Heart right ventricle (tissue), 16 donors: ENCODE data around the gene SH3BP4. TPM values are rescaled to one million over a fixed set of nuclear protein-coding genes. Genes with fewer than 3 reads are reported as not detected.

Experiments used
- ATAC-seq, 8 donors: fragments of 200-7000 bp; cut with Tn5 transposase; one replicate each; pipeline ENCODE4 v1.9.1; 2020; ENCODE audit warnings: mild to moderate bottlenecking in 8 of 8, moderate library complexity in 8 of 8, moderate number of reproducible peaks in 1 of 8
- DNase-seq, 2 donors: peaks; one replicate each; pipeline ENCODE4 v3.0.0-alpha.2; 2020
- H3K27ac ChIP-seq, 10 donors: fragments of 200-600 bp; sonication (generic) in 2 of 10; one replicate each; pipeline versions ENCODE4 v1.5.0 to v1.8.0; 2020 to 2022; ENCODE audit warnings: mild to moderate bottlenecking in 3 of 10
- H3K27me3 ChIP-seq, 7 donors: fragments of 200-600 bp; one replicate each; pipeline ENCODE4 v1.8.0; 2021 to 2022; ENCODE audit warnings: mild to moderate bottlenecking in 2 of 7
- H3K36me3 ChIP-seq, 9 donors: fragments of 200-600 bp; sonication (generic) in 1 of 9; one replicate each; pipeline versions ENCODE4 v1.5.0 to v1.8.0; 2020 to 2022; ENCODE audit warnings: mild to moderate bottlenecking in 2 of 9
- H3K4me1 ChIP-seq, 9 donors: fragments of 200-600 bp; sonication (generic) in 1 of 9; one replicate each; pipeline versions ENCODE4 v1.5.0 to v1.8.0; 2020 to 2022; ENCODE audit warnings: mild to moderate bottlenecking in 4 of 9
- H3K4me3 ChIP-seq, 10 donors: fragments of 200-600 bp; sonication (generic) in 2 of 10; one replicate each; pipeline versions ENCODE4 v1.5.0 to v1.8.0; 2020 to 2022; ENCODE audit warnings: mild to moderate bottlenecking in 7 of 10, moderate library complexity in 2 of 10
- H3K9me3 ChIP-seq, 11 donors: fragments of 200-600 bp in 10 of 11; sonication (generic) in 2 of 11; one replicate each; pipeline versions ENCODE4 v1.5.0 to v1.8.0; 2013 to 2022; ENCODE audit warnings: mild to moderate bottlenecking in 2 of 11, control low read depth in 1 of 11, moderate library complexity in 1 of 11
- WGBS, 2 donors: extraction: QIAGEN DNeasy Blood & Tissue Kit; methylation state at CpG; one replicate each; pipeline ENCODE4 v1.1.7; 2013; ENCODE audit warnings: inconsistent platforms in 1 of 2; 5-methylcytosine and 5-hydroxymethylcytosine counted together
- intact Hi-C, 10 donors: fragments of 100-400 bp; cut with DNase I; formaldehyde crosslinking; loops; one replicate each; pipeline versions ENCODE4 v1.11.1 to v1.14.2; 2022
- long read RNA-seq, 3 donors: library from polyadenylated mRNA; unstranded; transcript quantifications; one replicate each; pipeline ENCODE4 v2.0.0, GENCODE V29; 2020 to 2021
- polyA plus RNA-seq, 2 donors: library from polyadenylated mRNA; stranded (reverse); fragments of 200-250 nt; gene quantifications; one replicate each; pipeline ENCODE4 v1.2.3, GENCODE V29; 2013
- total RNA-seq, 10 donors: library from RNA; stranded (reverse); fragmentation: NEBNext Ultra II Directional in 3 of 10; extraction: Animal tissue kit (Norgen Biotek cat#: 25700) in 3 of 10; gene quantifications; one replicate each; pipeline versions ENCODE4 v1.2.1 to v1.2.4, GENCODE V29; 2021 to 2023
- TF ChIP-seq, protein P1 (sequence below), 9 donors: fragments of 200-600 bp; sonication (generic) in 2 of 9; IDR thresholded peaks; one replicate each; pipeline versions ENCODE4 v1.5.0 to v1.8.0; 2021 to 2022; ENCODE audit warnings: antibody characterized with exemption in 9 of 9, mild to moderate bottlenecking in 5 of 9, moderate library complexity in 1 of 9
- donor health status: Arrhythmogenic right ventricular cardiomyopathy.
- donor health status: ischemic (EF 13 %, LVEDD 7.1; RV severe dilation, severe dysfunction).
- donor health status: healthy with polysubstance abuse.
- donor health status: DM: no; HTN: yes; CAD: no.
- donor health status: DM: no; HTN: no; CAD: no.
- donor health status: ischemic (EF 25% LVEDD 6.9; RV normal size, moderate dysfunction).
- donor health status: ischemic (EF 25% LVEDD 5.7; RV mildly dilated, moderate dysfunction).
- donor health status: healthy.
- donor health status: DM: yes; HTN: yes; CAD: no.
- donor health status: Ischemic cardiomyopathy.
- donor health status: ischemic (EF 35%, LVEDD 5.7; RV mildly dilated, moderate dysfunction).
- donor health status: nonischemic (EF 11% LVEDD 7.7; RV severe dilation, severe dysfunction).
- donor health status: DM: yes; HTN: yes; CAD: no.
- donor health status: PGD.
- donor health status: ischemic (EF 29% LVEDD 5.4; RV normal size, mild dysfunction).
- donor health status: nonischemic (EF 23%, LVEDD 6.1; RV moderate dilation, normal function).

Gene SH3BP4, protein sequence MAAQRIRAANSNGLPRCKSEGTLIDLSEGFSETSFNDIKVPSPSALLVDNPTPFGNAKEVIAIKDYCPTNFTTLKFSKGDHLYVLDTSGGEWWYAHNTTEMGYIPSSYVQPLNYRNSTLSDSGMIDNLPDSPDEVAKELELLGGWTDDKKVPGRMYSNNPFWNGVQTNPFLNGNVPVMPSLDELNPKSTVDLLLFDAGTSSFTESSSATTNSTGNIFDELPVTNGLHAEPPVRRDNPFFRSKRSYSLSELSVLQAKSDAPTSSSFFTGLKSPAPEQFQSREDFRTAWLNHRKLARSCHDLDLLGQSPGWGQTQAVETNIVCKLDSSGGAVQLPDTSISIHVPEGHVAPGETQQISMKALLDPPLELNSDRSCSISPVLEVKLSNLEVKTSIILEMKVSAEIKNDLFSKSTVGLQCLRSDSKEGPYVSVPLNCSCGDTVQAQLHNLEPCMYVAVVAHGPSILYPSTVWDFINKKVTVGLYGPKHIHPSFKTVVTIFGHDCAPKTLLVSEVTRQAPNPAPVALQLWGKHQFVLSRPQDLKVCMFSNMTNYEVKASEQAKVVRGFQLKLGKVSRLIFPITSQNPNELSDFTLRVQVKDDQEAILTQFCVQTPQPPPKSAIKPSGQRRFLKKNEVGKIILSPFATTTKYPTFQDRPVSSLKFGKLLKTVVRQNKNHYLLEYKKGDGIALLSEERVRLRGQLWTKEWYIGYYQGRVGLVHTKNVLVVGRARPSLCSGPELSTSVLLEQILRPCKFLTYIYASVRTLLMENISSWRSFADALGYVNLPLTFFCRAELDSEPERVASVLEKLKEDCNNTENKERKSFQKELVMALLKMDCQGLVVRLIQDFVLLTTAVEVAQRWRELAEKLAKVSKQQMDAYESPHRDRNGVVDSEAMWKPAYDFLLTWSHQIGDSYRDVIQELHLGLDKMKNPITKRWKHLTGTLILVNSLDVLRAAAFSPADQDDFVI
- 10 to 100 TPM in 6 of 10 donors, 1 to 10 TPM in 4; 6.3 to 14.2 (median 10.8) TPM for total RNA-seq
- polyA plus RNA-seq, result 10 to 100 TPM in 1 of 2 donors, 1 to 10 TPM in 1; 8.7 to 15.3 TPM
- long read RNA-seq, donor 1, full-length matches to known transcripts, result 1 of 9 reads
- long read RNA-seq, donor 1, partial matches to known transcripts, result 8 of 9 reads
- long read RNA-seq, donor 1, other reads (novel, unspliced or antisense), result 0 of 9 reads
- long read RNA-seq, donor 2, full-length matches to known transcripts, result 3 of 21 reads
- long read RNA-seq, donor 2, partial matches to known transcripts, result 17 of 21 reads
- long read RNA-seq, donor 2, other reads (novel, unspliced or antisense), result 1 of 21 reads
- long read RNA-seq, donor 3, full-length matches to known transcripts, result 1 of 13 reads
- long read RNA-seq, donor 3, partial matches to known transcripts, result 12 of 13 reads
- long read RNA-seq, donor 3, other reads (novel, unspliced or antisense), result 0 of 13 reads

DNA sequence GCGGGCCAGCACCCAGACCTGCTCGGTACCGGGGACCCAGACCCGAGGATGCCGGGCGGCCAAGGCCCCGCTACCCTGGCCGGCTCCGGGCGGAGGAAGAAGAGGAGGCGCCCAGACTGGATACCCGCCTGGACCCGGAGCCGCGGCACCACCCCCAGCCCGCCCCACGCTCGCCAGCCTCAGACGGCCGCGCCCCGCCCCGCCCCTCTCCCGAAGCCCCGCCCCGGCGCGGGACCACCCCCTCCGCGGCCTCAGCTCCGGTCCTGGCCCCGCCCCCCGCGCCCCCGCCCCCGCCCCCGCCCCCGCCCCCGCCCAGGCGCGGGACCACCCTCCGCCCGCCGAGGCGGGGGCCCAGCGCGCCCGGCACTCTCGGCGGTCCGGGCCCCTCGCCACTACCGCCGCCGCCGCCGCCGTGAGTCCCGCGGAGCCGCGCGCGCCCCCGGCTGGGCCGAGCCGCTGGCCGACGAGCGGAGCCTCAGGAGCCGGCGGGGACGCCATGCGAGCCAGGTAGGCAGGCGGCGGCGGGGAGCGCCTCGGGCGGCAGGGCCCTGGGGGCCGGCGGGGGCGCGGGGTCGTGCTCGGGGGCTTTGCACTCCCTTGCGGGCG is at the start of gene SH3BP4:
SH3BP4 (plus strand) TSS at position 354 of the 606 bp plus-strand sequence. CDS start 82,986 bp downstream, outside the sequence.
- ATAC-seq (peak; percentile 79 to 92 (median 88)), DNase-seq (peak; percentile 83 to 88)
- TF ChIP-seq, protein P1, sequence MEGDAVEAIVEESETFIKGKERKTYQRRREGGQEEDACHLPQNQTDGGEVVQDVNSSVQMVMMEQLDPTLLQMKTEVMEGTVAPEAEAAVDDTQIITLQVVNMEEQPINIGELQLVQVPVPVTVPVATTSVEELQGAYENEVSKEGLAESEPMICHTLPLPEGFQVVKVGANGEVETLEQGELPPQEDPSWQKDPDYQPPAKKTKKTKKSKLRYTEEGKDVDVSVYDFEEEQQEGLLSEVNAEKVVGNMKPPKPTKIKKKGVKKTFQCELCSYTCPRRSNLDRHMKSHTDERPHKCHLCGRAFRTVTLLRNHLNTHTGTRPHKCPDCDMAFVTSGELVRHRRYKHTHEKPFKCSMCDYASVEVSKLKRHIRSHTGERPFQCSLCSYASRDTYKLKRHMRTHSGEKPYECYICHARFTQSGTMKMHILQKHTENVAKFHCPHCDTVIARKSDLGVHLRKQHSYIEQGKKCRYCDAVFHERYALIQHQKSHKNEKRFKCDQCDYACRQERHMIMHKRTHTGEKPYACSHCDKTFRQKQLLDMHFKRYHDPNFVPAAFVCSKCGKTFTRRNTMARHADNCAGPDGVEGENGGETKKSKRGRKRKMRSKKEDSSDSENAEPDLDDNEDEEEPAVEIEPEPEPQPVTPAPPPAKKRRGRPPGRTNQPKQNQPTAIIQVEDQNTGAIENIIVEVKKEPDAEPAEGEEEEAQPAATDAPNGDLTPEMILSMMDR (IDR thresholded peaks at IDR 0.05), result no peak
- no peaks in the 10 kb centered on the region for H3K36me3 ChIP-seq
- H3K27ac ChIP-seq, result peak within 1 kb of the TSS; percentile 69 to 92 (median 84)
- H3K9me3 ChIP-seq, result no peaks in the 10 kb centered on the region
- peaks cover 3 to 45% (median 38%) of the 10 kb centered on the region in 9 donors for H3K4me1 ChIP-seq
- intact Hi-C loops, result loop anchor here in 6 of 10 donors (1.0 to 10.0 kb wide), 7 partner anchors 69 to 103 kb away; no protein-coding TSS in a partner anchor
- peaks cover 0 to 42% (median 0%) of the 10 kb centered on the region in 7 donors for H3K27me3 ChIP-seq
- 0 to 2% methylated on average over 18 to 71 of the region's 88 CpGs for WGBS, 2 donors
- H3K4me3 ChIP-seq, result peak within 1 kb of the TSS; percentile 64 to 95 (median 85)

DNA sequence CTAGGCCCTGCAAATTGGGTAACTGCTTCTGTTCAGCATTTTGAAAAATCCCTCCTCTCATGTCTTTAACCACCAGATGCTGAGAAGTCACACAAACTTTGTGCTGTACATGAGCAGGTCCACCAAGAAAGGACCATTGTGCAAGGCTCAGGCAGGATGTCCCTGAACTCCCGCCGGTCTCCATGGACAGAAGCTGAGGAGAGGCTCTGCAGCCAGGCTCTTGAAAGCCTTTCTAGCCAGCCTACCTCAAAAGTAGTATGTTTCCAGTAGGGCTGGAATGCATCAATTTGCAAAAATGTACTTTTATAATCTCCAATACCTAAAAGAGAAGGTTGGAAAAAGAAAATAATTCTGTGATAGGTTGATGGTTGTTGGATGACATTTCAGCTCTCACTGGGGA is 47.0 kb upstream of the SH3BP4 start:
- DNase-seq (no peak), ATAC-seq (no peak)
- TF ChIP-seq, protein P1 (IDR thresholded peaks at IDR 0.05), result no peak
- H3K4me1 ChIP-seq, result no peaks in the 10 kb centered on the region
- no peak overlapping the region for H3K27ac ChIP-seq
- no peak overlapping the region for H3K4me3 ChIP-seq
- intact Hi-C loops, result no loop called here
- 96 to 100% methylated on average over 2 of the region's 2 CpGs for WGBS, 2 donors
- H3K36me3 ChIP-seq, result no peaks in the 10 kb centered on the region
- H3K27me3 ChIP-seq, result no peaks in the 10 kb centered on the region
- H3K9me3 ChIP-seq, result no peaks in the 10 kb centered on the region

DNA sequence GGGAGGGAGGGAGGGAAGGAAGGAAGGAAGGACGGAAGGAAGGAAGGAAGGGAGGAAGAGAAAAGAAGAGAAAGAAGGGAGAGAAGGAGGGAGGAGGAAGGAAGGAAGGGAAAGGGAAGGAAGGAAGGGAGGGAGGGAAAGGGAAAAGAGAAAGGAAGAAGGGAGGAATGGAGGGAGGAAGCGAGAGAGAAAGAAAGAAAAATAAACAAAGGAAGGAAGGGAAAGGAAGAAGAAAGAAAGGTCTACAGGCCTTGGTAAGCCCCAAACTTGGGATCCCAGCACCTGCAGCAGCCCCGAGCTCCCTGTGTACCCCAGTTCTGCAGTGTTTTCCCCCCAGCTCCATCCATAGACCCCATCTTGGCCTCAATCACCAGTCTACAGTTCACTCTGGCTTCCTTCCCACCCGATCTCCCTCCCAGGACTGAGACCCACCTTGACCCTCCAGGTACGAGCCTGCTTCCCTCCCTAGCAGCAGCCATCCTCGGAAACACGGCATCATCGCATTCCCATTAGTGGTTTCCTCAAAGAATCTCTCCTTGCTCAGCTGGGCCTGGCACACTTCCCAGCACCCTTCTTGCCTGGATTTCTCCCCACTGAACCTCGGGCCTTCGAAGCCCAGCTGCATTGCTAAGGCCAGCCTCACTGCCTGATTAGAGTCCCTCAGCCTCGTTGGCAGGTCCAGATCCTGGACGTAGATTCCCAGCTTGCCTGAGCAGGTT is 46.1 kb upstream of the SH3BP4 start:
- 82 to 85% methylated on average over 12 of the region's 12 CpGs for WGBS, 2 donors
- H3K27ac ChIP-seq, result no peak overlapping the region
- intact Hi-C loops, result no loop called here
- no peaks in the 10 kb centered on the region for H3K9me3 ChIP-seq
- DNase-seq, result no peak
- TF ChIP-seq, protein P1 (IDR thresholded peaks at IDR 0.05), result no peak
- H3K4me3 ChIP-seq, result no peak overlapping the region
- no peaks in the 10 kb centered on the region for H3K27me3 ChIP-seq
- no peaks in the 10 kb centered on the region for H3K36me3 ChIP-seq
- no peak for ATAC-seq
- H3K4me1 ChIP-seq, result no peaks in the 10 kb centered on the region
